RWPE2 (cell line): ENCODE results near the gene MESD.
"Not testable (repeated sequence)": the region's sequence is repeated elsewhere in the genome, so short reads cannot be mapped to it uniquely, and the experiment has no call there.

Experiments
- ATAC-seq: fragments of 200-7000 bp; cut with Tn5 transposase; 3 replicates; pipeline ENCODE4 v1.9.1; 2021; ENCODE audit warnings: low read depth
- DNase-seq: peaks from one replicate; pipeline ENCODE4 v3.0.0-alpha.2; 2020; ENCODE audit warnings: low spot score
- H3K27ac ChIP-seq: fragments of 450-650 bp; 2 replicates; pipeline ENCODE4 v1.5.1; 2017; ENCODE audit warnings: mild to moderate bottlenecking; ENCODE audit not compliant: poor library complexity, severe bottlenecking
- H3K27me3 ChIP-seq: fragments of 250-450 bp; sonication (Bioruptor Pico); 2 replicates; pipeline ENCODE4 v1.5.1; 2021; ENCODE audit warnings: mild to moderate bottlenecking, moderate library complexity; ENCODE audit not compliant: insufficient read depth, poor library complexity, severe bottlenecking
- H3K36me3 ChIP-seq: fragments of 250-450 bp; sonication (Bioruptor Pico); 2 replicates; pipeline ENCODE4 v1.5.1; 2020; ENCODE audit warnings: low read depth, mild to moderate bottlenecking, moderate library complexity
- H3K4me1 ChIP-seq: fragments of 250-450 bp; sonication (Bioruptor Pico); 2 replicates; pipeline ENCODE4 v1.5.1; 2021; ENCODE audit warnings: mild to moderate bottlenecking, moderate library complexity; ENCODE audit not compliant: insufficient read depth, poor library complexity, severe bottlenecking
- H3K4me3 ChIP-seq: fragments of 250-450 bp; sonication (Bioruptor Pico); 2 replicates; pipeline ENCODE4 v1.5.1; 2021; ENCODE audit warnings: mild to moderate bottlenecking, moderate library complexity; ENCODE audit not compliant: severe bottlenecking
- H3K9me3 ChIP-seq: fragments of 250-450 bp; sonication (Bioruptor Pico); 2 replicates; pipeline ENCODE4 v1.5.1; 2021; ENCODE audit warnings: mild to moderate bottlenecking, moderate library complexity; ENCODE audit not compliant: severe bottlenecking
- TF ChIP-seq, protein P1 (sequence below): fragments of 450-650 bp; IDR thresholded peaks from one replicate; pipeline ENCODE4 v1.5.1; 2017; ENCODE audit warnings: mild to moderate bottlenecking, moderate library complexity; ENCODE audit not compliant: poor library complexity, severe bottlenecking

Gene MESD

DNA sequence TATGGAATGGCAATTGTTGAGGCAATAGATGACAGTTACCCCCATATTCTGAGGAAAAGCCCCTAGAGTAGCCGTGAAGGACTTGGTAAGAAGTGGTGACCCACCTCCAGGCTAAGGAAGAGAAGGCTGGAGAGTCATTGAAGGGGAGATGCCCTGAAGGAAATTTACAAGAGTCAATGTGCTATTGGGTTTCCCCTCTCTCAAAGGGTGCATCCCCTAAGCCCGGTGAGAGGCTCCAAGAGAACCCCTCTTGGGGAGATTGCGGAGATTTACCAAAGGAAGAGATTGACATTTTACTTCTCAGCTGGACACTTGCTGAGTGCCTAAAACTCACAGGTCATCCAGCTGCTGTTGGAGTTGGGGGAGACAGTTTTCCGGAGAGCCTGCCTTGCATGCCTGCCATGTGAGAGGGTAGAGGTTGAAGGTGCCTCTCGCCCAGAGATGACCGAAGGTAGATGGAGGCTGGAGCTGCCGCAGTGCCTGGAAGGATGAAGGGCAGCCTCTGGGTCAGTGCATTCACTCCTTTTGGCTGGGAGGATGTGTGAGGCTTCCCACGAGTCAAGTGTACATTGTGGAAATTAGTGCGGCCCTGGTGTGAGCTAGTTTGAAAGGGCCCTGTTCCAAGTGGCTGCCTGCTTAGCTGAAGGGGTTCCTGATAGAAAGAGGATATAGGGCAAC is 30.7 kb downstream of the MESD start:
- H3K27ac ChIP-seq, result peak overlapping the region; percentile 41
- peaks cover 11% of the 10 kb centered on the region; the same call in 1 of the 2 replicates for H3K36me3 ChIP-seq
- H3K9me3 ChIP-seq, result no peaks in the 10 kb centered on the region
- ATAC-seq (no peak), DNase-seq (peak; percentile 52)
- no peak overlapping the region for H3K4me3 ChIP-seq
- no peaks in the 10 kb centered on the region for H3K27me3 ChIP-seq
- H3K4me1 ChIP-seq, result peaks cover 40% of the 10 kb centered on the region
- TF ChIP-seq, protein P1, sequence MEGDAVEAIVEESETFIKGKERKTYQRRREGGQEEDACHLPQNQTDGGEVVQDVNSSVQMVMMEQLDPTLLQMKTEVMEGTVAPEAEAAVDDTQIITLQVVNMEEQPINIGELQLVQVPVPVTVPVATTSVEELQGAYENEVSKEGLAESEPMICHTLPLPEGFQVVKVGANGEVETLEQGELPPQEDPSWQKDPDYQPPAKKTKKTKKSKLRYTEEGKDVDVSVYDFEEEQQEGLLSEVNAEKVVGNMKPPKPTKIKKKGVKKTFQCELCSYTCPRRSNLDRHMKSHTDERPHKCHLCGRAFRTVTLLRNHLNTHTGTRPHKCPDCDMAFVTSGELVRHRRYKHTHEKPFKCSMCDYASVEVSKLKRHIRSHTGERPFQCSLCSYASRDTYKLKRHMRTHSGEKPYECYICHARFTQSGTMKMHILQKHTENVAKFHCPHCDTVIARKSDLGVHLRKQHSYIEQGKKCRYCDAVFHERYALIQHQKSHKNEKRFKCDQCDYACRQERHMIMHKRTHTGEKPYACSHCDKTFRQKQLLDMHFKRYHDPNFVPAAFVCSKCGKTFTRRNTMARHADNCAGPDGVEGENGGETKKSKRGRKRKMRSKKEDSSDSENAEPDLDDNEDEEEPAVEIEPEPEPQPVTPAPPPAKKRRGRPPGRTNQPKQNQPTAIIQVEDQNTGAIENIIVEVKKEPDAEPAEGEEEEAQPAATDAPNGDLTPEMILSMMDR, result no peak

DNA sequence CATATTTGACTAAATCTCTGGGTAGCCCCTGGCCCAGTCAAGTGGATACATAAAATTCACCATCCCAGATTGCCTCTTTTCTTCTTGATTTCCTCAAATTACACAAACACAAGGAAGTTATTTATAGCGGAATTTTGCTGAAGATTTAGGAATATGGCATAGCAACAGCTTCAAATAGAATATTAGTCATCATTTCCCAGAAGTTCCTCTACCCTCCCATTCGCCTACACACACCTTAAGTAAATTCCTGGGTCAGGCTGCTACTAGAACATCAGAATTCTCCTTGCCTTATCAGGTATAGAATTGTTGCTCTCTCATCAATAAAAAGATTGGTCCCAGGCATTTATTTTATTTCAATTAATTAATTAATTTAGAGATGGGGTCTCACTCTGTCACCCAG is 31.6 kb downstream of the MESD start:
- H3K36me3 ChIP-seq, result peaks cover 11% of the 10 kb centered on the region; the same call in 1 of the 2 replicates
- no peak for DNase-seq
- no peak; the same call in 2 of the 3 replicates for ATAC-seq
- no peak overlapping the region for H3K4me3 ChIP-seq
- H3K27me3 ChIP-seq, result no peaks in the 10 kb centered on the region
- H3K4me1 ChIP-seq, result peaks cover 44% of the 10 kb centered on the region
- H3K9me3 ChIP-seq, result no peaks in the 10 kb centered on the region
- TF ChIP-seq, protein P1, result no peak
- peak overlapping the region; percentile 41 for H3K27ac ChIP-seq

DNA sequence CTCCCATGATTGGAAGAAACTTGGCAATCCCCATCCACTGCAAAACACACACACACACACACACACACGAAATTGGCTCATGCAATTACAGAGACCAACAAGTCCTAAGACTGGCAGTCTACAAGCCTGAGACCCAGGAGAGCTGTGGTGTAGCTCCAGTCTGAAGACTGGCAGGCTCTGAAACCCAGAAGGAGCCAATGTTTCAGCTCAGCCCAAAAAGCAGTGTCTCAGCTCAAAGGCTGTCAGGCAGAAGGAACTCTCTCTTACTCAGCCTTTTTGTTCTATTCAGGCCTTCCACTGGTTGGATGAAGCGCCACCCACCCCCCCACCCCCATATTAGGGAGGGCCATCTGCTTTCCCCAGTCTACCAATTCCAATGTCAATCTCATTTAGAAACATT is 32.1 kb downstream of the MESD start:
- peaks cover 44% of the 10 kb centered on the region for H3K4me1 ChIP-seq
- H3K27me3 ChIP-seq, result no peaks in the 10 kb centered on the region
- TF ChIP-seq, protein P1, result no peak
- DNase-seq (peak; percentile 11), ATAC-seq (no peak)
- H3K27ac ChIP-seq, result peak overlapping the region; percentile 41
- H3K36me3 ChIP-seq, result peaks cover 11% of the 10 kb centered on the region; the same call in 1 of the 2 replicates
- no peaks in the 10 kb centered on the region for H3K9me3 ChIP-seq
- no peak overlapping the region for H3K4me3 ChIP-seq

DNA sequence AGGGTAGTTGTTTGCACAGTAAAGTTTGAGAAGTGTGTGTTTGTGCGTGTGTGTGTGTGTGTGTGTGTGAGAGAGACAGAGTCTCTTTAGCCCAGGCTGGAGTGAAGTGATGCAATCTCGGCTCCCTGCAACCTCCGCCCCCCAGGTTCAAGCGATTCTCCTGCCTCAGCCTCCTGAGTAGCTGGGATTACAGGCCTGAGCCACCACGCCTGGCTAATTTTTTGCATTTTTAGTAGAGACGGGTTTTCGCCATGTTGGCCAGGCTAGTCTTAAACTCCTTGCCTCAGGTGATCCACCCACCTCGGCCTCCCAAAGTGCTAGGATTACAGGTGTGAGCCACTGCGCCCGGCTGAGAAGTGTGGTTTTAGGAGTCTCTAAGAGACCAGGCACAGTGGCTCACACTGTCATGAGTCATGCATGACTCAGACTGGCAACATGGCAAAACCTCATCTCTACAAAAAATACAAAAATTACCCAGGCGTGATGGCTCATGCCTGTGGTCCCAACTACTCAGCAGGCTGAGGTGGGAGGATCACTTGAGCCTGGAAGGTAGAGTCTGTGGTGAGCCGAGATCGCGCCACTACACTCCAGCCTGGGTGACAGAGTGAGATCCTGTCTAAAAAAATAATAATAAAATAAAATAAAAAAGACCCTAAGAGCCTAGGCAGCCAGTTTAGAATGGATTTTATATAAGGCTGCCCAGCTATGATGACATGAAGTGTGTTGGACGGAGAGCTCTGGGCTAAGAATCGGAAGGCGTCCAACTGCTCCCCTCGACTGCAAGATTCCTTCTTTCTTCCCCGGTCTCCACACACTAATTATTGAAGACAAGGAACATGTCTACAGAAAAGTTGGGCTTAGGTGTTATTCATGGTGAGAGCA is 33.8 kb downstream of the MESD start:
- ATAC-seq (peak; percentile 93), DNase-seq (peak; percentile 98)
- H3K36me3 ChIP-seq, result peaks cover 23% of the 10 kb centered on the region
- H3K9me3 ChIP-seq, H3K4me3 ChIP-seq, H3K27me3 ChIP-seq: not testable (repeated sequence)
- H3K27ac ChIP-seq, result peak overlapping the region; percentile 38
- peaks cover 44% of the 10 kb centered on the region for H3K4me1 ChIP-seq

DNA sequence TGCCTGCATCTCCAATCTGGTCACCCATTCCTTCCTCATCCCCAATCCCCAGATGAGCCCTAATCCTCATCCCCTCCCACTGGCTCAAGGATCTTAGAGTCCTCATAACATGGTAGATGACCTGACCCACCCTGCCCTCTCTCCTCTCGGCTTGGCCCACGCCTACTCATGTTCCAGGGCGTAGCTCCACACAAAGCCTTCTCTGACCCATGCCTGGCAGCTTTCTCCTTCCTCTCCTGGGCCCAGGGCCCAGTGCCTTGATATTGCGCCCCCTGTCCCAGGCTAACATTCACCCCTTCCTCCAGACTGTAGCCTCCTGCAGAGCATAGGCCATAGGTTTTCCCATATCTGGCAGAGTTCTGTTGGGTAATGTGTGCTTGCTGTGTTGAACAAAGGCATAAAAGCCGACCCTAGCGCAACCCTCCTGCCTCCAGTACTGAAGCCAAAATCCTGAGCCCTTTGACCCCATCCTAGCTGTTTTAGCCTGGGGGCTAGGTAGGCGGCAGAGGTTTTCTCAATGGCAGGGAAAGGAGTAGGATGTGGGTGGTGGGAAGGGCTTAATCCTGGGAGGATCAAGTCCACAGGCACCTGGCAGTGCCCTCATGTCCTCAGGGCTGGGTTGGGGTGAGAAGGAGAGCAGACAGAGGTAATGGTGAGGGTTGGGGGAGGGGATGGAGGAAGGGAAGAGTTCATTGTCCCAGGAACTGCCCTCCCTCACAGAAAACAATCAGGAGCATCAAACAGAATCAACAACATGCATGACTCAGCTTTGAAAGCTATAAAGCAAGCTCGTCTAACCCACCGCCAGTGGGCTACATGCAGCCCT is 35.5 kb downstream of the MESD start:
- H3K9me3 ChIP-seq, result no peaks in the 10 kb centered on the region
- H3K27me3 ChIP-seq, result no peaks in the 10 kb centered on the region
- peak overlapping the region; percentile 38 for H3K27ac ChIP-seq
- DNase-seq (peak; percentile 80), ATAC-seq (peak; percentile 48)
- TF ChIP-seq, protein P1, result no peak
- H3K4me3 ChIP-seq, result no peak overlapping the region
- H3K36me3 ChIP-seq, result peaks cover 23% of the 10 kb centered on the region
- peaks cover 44% of the 10 kb centered on the region for H3K4me1 ChIP-seq
